ENCODE results near the gene TMEM131L.
"Not testable (repeated sequence)": the region's sequence is repeated elsewhere in the genome, so short reads cannot be mapped to it uniquely, and the experiment has no call there.

TMEM131L gene

GRCh38 chr4:153545822-153546221, 79.7 kb downstream of the TMEM131L start:
- Histone ChIP-seq H3K79me2 (ENCODE audit: insufficient read depth, low read length) (peaks cover 100% of the 10 kb centered on the region), H3K27ac (ENCODE audit: low read depth, low read length, poor library complexity, severe bottlenecking) (no peak overlapping the region), H3K9ac (ENCODE audit: low read length) (no peak overlapping the region), H3F3A (ENCODE audit: insufficient read depth, low read length) (peaks cover 3% of the 10 kb centered on the region; the same call in 1 of the 2 replicates), H3K4me1 (ENCODE audit: insufficient read depth, low read length, severe bottlenecking) (peaks cover 24% of the 10 kb centered on the region), H3K4me3 (ENCODE audit: low read depth, low read length, poor library complexity, severe bottlenecking) (no peak overlapping the region), H3K4me2 (ENCODE audit: low read length) (no peak overlapping the region), H3K9me2 (ENCODE audit: low read depth, low read length) (no peaks in the 10 kb centered on the region), H2AFZ (ENCODE audit: low read length) (no peak overlapping the region), H3K36me3 (ENCODE audit: insufficient read depth, low read length) (peaks cover 73% of the 10 kb centered on the region), H3K9me3 (ENCODE audit: low read length) (no peaks in the 10 kb centered on the region), H3K27me3 (ENCODE audit: insufficient read depth, low read length) (no peaks in the 10 kb centered on the region), H4K20me1 (ENCODE audit: insufficient read depth, low read length) (0 out of 2 replicates have a peak, but pooled peaks cover 2% of the 10 kb centered on the region)
- no peak for TF ChIP-seq CTCF (IDR thresholded peaks at IDR 0.05; ENCODE audit: low read length)
- TF ChIP-seq EZH2 (IDR thresholded peaks at IDR 0.05; ENCODE audit: borderline replicate concordance, low read length) = no peak

- H3K9me2 ChIP-seq (ENCODE audit: low read depth, low read length) = no peaks in the 10 kb centered on the region
- H3K4me1 ChIP-seq (ENCODE audit: insufficient read depth, low read length, severe bottlenecking) = peaks cover 24% of the 10 kb centered on the region
- H2AFZ ChIP-seq (ENCODE audit: low read length) = no peak overlapping the region
- no peaks in the 10 kb centered on the region for H3K9me3 ChIP-seq (ENCODE audit: low read length)
- H3K27me3 ChIP-seq (ENCODE audit: insufficient read depth, low read length) = no peaks in the 10 kb centered on the region
- H3K4me3 ChIP-seq (ENCODE audit: low read depth, low read length, poor library complexity, severe bottlenecking) = no peak overlapping the region
- no peak overlapping the region for H3K27ac ChIP-seq (ENCODE audit: low read depth, low read length, poor library complexity, severe bottlenecking)
- no peak overlapping the region for H3K4me2 ChIP-seq (ENCODE audit: low read length)
- peaks cover 97% of the 10 kb centered on the region for H3K79me2 ChIP-seq (ENCODE audit: insufficient read depth, low read length)
- no peak overlapping the region for H3K9ac ChIP-seq (ENCODE audit: low read length)
- TF ChIP-seq EZH2 (IDR thresholded peaks at IDR 0.05; ENCODE audit: borderline replicate concordance, low read length) (no peak), CTCF (IDR thresholded peaks at IDR 0.05; ENCODE audit: low read length) (no peak)
- H4K20me1 ChIP-seq (ENCODE audit: insufficient read depth, low read length) = 0 out of 2 replicates have a peak, but pooled peaks cover 2% of the 10 kb centered on the region
- H3K36me3 ChIP-seq (ENCODE audit: insufficient read depth, low read length) = peaks cover 74% of the 10 kb centered on the region
- peaks cover 3% of the 10 kb centered on the region; the same call in 1 of the 2 replicates for H3F3A ChIP-seq (ENCODE audit: insufficient read depth, low read length)
These were observed 80.1 kb downstream of the TMEM131L start for GRCh38 chr4:153546280-153546679.

GRCh38 chr4:153547520-153547919, 81.4 kb downstream of the TMEM131L start:
- H3K9me3 ChIP-seq (ENCODE audit: low read length) = no peaks in the 10 kb centered on the region
- TF ChIP-seq EZH2 (IDR thresholded peaks at IDR 0.05; ENCODE audit: borderline replicate concordance, low read length) (no peak), CTCF (IDR thresholded peaks at IDR 0.05; ENCODE audit: low read length) (no peak)
- H3F3A ChIP-seq (ENCODE audit: insufficient read depth, low read length) = peaks cover 3% of the 10 kb centered on the region; the same call in 1 of the 2 replicates
- no peak overlapping the region for H3K4me2 ChIP-seq (ENCODE audit: low read length)
- H3K79me2 ChIP-seq (ENCODE audit: insufficient read depth, low read length) = peaks cover 92% of the 10 kb centered on the region
- no peak overlapping the region for H3K4me3 ChIP-seq (ENCODE audit: low read depth, low read length, poor library complexity, severe bottlenecking)
- H3K4me1 ChIP-seq (ENCODE audit: insufficient read depth, low read length, severe bottlenecking) = peaks cover 20% of the 10 kb centered on the region
- H3K36me3 ChIP-seq (ENCODE audit: insufficient read depth, low read length) = peaks cover 73% of the 10 kb centered on the region
- no peak overlapping the region for H3K9ac ChIP-seq (ENCODE audit: low read length)
- no peaks in the 10 kb centered on the region for H3K9me2 ChIP-seq (ENCODE audit: low read depth, low read length)
- H3K27ac ChIP-seq (ENCODE audit: low read depth, low read length, poor library complexity, severe bottlenecking) = no peak overlapping the region
- H3K27me3 ChIP-seq (ENCODE audit: insufficient read depth, low read length) = no peaks in the 10 kb centered on the region
- 0 out of 2 replicates have a peak, but pooled peaks cover 2% of the 10 kb centered on the region for H4K20me1 ChIP-seq (ENCODE audit: insufficient read depth, low read length)
- H2AFZ ChIP-seq (ENCODE audit: low read length) = no peak overlapping the region

- not testable (repeated sequence) for H2AFZ ChIP-seq (ENCODE audit: low read length); H3K9me3 ChIP-seq (ENCODE audit: low read length); H3K4me3 ChIP-seq (ENCODE audit: low read depth, low read length, poor library complexity, severe bottlenecking); H3K27me3 ChIP-seq (ENCODE audit: insufficient read depth, low read length); H3K9ac ChIP-seq (ENCODE audit: low read length); H3K4me1 ChIP-seq (ENCODE audit: insufficient read depth, low read length, severe bottlenecking); H3K4me2 ChIP-seq (ENCODE audit: low read length); H3K9me2 ChIP-seq (ENCODE audit: low read depth, low read length); H4K20me1 ChIP-seq (ENCODE audit: insufficient read depth, low read length); H3F3A ChIP-seq (ENCODE audit: insufficient read depth, low read length)
- Histone ChIP-seq H3K79me2 (ENCODE audit: insufficient read depth, low read length) (peaks cover 92% of the 10 kb centered on the region), H3K27ac (ENCODE audit: low read depth, low read length, poor library complexity, severe bottlenecking) (peak overlapping the region; percentile 25), H3K36me3 (ENCODE audit: insufficient read depth, low read length) (peaks cover 73% of the 10 kb centered on the region)
These were observed 82.7 kb downstream of the TMEM131L start for GRCh38 chr4:153548907-153549306.

Data from OCI-LY1 (cell line).